Measurements from ENCODE around the gene PDZRN4. TPM values are rescaled to one million over a fixed set of nuclear protein-coding genes. Genes with fewer than 3 reads are reported as not detected.

The PDZRN4 gene
- total RNA-seq, 1 donor from 2014 or later = 0.22 TPM

DNA sequence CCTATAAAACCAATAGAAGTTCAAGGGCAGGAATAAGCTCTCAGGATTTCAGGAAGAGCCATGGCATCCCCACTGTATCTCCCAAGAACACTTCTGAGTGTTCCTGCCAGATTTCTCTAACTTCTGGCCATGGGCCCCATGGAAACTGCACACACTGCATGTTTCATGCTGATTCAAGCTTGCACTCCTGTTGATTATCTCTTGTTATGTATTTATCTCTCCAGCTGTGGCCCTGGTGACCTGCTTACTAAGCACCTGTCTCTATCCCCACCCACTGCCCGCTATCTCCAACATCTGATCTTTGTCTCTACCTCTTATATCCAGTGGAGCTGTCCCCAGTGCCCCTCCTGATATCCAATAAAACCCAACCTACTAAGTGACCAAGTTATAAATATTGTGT lies 285.3 kb downstream of the PDZRN4 start:
- DNase-seq = no peak

DNA sequence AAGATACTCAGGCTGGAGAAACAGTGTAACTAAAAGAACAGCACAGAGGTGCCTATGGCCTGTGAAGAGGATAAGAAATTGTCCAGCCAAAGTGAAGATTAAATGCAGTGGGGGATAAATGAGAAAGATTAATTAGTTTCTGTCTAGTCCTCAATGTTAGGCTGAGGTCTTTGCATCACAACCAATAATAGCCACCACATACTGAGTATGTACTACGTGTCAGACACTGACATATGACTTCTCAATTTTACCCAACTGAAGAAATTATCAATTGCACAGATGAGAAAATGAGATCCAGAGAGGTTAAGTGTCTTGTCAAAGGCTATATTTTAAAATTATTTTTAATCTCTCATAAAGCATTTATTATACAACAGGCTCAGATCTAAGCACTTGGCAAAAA lies 285.9 kb downstream of the PDZRN4 start:
- DNase-seq (no peak), ATAC-seq (no peak)
- intact Hi-C loops (cut with micrococcal nuclease) = no loop called here

More for the DNA sequence above, 285.3 kb downstream of the PDZRN4 start:
- ATAC-seq = no peak
- intact Hi-C loops (cut with micrococcal nuclease) = no loop called here

DNA sequence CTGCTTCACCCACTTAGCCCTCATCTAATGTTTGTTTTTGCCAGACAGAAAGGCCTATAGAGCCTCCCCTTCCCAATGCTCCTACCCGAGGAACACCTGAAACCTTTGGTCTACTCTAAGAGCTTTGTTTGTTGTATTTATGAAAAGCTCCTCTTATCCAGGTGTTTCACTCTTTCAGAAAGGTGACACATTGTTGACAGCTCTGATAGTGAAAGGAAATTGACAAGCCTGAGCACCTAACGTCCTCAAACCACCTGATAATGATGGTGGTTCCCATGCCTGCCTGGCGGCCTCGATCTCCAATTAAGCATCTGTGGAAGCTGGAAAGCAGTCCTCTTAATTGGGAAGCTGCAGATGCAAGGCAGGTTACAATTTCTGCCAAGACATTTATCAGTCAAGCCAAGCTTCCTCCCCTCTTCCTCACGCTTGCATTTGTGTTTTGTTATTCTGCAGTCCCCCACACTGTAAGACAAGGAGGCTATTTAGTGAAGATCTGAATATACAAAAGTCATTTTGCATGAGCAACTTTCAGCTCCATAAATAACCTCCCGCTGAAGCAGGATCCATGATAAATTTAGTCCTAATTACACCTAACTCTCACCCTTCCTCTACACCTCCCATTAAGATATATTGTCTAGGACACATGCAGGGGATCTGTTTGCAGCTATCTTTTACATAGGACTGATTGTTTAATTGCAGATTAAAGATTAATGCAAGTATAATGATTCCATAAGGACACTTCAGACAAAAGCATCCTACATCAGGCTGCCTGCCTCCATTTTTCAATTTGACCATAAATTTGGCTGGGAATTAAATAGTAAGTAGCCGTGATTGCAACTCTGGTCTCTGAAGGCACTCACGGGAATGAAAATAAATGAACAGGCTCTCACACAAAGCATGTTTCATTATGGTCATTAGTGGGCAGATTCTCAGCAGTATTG lies 288.6 kb downstream of the PDZRN4 start:
- DNase-seq (no peak), ATAC-seq (no peak)
- intact Hi-C loops (cut with micrococcal nuclease) = no loop called here

DNA sequence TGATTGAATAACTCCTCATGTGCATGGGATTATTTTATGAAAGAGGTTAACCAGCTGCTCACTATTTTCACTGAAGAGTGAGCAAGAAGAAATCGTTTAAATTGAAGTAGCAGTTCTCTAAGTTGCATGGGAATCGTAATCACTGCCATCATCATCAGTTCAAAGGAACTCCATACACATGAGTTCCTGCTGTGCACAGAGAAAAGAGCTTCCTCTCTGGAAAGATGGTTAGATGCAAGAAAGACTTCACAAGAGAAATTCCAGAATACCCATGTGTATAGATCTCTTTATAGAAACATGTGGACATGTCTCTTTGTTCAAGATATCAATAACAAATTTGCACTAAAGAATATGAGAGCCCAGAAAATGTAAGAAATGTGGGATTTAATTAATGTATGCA lies 291.3 kb downstream of the PDZRN4 start:
- no peak for DNase-seq
- no peak for ATAC-seq
- intact Hi-C loops (cut with micrococcal nuclease) = no loop called here

DNA sequence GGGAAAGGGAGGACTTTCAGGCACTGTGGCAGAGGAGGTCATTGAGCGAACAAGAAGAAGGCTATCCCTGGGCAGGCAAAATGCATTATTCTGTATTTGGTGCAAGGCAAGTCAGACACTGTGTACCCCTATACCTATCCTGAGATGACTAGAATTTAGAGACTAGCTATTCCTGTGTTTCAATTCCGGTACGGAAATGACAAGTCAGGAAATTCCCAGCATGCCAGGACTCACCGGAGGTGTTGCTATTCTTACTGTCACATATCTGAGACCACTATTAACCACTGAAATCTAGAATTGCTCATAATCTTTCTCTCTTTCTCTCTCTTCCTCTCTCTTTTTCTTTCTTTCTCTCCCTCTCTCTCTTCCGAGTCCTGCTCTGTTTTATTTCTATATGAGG lies 297.1 kb downstream of the PDZRN4 start:
- ATAC-seq (no peak), DNase-seq (no peak)
- intact Hi-C loops (cut with micrococcal nuclease) = no loop called here

DNA sequence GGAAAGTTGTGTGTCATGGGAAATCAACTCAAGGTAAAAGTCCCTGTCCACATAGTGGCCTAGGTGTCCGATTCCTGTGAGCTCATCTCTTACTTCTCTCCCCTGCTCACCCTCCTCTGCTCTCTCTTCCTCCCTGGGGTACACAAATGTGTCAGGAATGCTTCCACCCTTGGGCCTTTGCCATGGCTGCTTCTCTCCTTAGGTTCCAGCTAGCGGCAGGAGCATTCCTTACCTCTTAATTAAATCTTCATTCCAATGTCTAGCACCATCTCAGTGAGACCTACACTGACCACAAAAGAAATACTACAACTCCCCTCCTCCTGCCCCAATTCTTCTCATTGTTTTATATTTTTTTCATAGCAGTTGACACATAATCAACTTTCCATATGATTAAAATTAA lies 298.6 kb downstream of the PDZRN4 start:
- no peak for ATAC-seq
- no peak for DNase-seq
- intact Hi-C loops (cut with micrococcal nuclease) = no loop called here

DNA sequence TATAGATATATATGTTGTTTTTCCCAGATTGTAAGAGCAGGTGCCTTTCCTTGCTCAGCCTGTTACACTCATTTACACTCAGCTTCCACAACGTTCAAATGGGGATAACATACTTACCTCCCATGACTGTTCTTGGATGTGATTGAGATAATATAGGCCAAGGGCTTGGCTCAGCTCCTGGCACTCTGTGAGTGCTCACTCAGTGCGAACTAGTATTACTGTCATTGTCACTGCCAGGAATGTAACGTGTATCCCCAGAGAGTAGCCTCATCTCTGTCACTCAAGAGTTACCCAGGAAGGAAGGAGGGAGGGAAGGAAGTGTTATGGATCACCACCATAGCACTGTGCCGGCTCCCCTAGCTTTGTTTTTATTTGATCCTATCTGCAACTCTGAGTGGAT lies 307.9 kb downstream of the PDZRN4 start:
- intact Hi-C loops (cut with micrococcal nuclease) = no loop called here
- no peak for DNase-seq
- no peak for ATAC-seq

DNA sequence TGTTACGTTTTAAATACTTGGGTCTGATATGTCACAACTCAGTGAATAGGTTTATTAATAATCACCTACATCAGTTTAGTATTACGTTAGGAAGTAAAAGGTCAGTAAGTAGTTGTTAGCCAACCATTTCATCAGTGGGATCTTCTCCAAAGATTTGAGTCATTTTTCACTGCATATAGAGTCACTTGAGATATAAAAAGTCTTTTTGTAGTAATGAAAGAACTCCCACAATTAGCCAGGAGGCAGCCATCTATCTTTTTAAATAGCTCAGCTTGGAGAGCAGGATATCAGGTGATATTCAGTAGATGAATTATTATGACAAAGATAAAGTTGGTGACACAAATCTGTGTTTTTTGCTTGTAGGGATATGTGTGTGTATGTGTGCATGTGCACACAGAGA lies 309.3 kb downstream of the PDZRN4 start:
- intact Hi-C loops (cut with micrococcal nuclease) = no loop called here
- DNase-seq = no peak
- ATAC-seq = no peak

DNA sequence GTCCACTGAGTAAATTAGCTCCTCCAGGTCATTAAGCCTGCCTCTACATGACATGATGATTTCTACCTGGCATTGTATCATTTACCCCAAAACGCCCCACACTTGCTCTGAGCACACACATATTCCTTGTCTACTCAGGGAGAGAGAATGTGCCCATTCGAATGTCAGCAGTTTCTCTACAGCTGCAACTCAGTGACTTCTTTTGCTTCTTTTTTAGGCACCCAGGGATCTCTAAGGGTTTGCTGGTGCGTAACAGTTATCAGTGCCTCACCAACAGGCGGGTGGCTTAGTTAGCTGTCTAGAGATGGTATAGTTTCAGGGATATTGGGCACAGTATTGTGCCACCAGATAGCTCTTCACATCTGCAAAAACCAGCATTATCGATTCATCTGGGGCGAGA lies 316.9 kb downstream of the PDZRN4 start:
- intact Hi-C loops (cut with micrococcal nuclease) = no loop called here
- ATAC-seq = no peak

DNA sequence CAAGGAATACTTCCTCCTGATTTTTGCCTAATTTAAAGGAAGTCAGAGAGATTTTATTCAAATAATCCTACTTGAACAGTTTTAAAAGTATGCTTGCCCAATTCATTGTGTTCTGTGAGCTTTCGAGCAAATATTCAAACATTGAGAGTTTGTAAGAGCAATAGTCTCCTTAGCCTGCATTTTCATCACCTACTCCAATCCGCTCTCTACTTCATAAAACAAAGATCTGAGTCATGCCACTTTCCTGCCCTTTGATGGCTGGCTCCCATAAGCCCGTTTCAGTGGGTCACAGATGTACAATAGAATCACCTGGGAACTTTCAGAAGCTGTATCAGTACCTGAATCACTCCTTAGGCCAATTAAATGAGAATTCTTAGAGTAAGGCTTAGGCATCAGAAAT lies 319.2 kb downstream of the PDZRN4 start:
- DNase-seq (no peak), ATAC-seq (no peak)
- intact Hi-C loops (cut with micrococcal nuclease) = no loop called here

More for the DNA sequence above, 316.9 kb downstream of the PDZRN4 start:
- no peak for DNase-seq

DNA sequence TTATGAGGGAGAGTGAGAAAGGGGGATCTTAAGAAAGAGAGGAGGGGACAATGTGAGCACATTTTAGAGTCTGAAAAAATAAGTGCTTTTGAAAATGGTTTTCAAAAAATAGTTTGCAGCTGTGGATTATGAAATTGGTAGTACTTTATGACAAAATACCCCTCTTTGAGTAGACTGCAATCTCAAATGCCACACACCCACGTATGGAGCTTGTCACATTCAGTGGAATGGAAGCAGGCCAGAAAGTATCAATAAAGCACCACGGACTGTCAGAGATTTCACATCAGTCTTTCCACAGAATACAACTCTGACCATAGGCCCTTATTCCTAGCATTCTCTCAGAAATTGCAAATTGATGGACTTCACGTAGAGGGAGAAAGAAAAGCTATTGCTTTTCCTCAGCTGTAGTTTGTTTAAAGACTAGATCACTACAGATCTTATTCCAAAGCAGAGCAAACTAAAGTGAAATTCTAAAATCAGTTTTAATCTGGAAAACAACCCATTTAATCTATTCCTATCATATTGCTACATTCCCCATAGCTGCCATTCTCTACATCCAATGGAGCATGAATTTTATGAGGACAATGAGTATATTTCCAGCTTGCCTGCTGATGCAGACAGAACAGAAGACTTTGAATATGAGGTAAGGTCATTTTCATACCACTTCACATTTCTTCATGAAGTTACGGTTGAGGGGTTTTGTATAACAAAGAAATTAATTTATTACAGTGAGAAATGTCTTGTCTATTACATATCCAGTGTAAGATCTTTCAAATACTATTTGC lies 321.3 kb downstream of the PDZRN4 start:
- DNase-seq = no peak
- no peak for ATAC-seq
- intact Hi-C loops (cut with micrococcal nuclease) = no loop called here

DNA sequence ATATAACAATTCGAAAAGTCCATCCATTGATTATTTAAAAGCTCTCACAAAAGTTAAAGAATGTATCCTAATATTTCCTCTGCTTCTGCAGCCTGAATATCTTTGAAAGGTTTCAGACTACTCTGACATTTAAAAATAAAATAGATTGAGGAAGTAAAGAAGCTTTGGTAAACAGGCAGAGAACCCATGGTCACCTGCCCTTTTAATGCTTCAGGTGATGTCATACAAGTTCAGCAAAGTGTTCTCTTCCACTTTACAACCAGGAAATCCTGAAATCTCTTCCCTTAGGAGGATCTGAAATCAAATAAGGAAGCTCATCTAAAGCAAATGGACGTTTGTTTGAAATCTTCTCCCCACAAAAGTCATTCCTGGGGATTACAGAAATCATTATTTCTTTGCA lies 322.4 kb downstream of the PDZRN4 start:
- ATAC-seq = no peak
- intact Hi-C loops (cut with micrococcal nuclease) = no loop called here
- no peak for DNase-seq

DNA sequence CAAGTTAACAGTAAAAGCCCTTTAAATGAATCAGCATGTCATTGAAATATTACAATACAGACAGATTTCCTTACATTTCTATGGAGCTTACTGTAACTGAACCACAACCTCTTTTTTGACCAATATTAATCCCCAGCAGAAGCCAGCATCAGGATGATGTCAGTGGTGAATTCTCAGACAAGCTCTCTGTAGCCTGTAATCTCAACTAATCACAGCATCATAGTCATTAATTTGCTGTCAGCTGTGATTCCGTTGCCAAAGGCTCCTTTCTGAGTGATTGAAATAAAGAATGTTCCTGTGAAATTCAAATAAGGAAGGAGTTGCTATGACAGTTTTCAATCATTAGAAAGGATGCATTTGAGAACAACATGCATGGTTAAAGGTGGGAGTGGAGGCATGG lies 323.1 kb downstream of the PDZRN4 start:
- intact Hi-C loops (cut with micrococcal nuclease) = no loop called here
- ATAC-seq (no peak), DNase-seq (no peak)

DNA sequence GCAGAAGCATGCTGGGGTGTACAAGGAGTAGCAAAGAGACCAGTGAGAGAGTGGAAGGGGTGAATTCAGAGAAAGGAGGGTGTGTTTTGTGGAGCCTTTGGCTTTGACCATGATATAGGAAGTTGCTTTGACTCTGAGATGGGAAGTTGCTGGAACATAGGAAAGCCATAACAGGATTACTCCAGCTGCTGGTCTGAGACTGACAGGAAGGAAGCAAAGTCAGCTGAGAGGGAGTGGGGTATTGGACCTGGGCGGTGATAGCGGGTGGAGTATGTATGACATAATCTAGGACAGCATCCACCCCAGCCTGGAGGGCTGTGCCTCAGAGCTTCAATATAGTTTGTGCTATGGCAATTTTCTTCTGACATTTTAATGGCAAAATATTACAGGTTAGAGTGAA lies 324.4 kb downstream of the PDZRN4 start:
- intact Hi-C loops (cut with micrococcal nuclease) = no loop called here

DNA sequence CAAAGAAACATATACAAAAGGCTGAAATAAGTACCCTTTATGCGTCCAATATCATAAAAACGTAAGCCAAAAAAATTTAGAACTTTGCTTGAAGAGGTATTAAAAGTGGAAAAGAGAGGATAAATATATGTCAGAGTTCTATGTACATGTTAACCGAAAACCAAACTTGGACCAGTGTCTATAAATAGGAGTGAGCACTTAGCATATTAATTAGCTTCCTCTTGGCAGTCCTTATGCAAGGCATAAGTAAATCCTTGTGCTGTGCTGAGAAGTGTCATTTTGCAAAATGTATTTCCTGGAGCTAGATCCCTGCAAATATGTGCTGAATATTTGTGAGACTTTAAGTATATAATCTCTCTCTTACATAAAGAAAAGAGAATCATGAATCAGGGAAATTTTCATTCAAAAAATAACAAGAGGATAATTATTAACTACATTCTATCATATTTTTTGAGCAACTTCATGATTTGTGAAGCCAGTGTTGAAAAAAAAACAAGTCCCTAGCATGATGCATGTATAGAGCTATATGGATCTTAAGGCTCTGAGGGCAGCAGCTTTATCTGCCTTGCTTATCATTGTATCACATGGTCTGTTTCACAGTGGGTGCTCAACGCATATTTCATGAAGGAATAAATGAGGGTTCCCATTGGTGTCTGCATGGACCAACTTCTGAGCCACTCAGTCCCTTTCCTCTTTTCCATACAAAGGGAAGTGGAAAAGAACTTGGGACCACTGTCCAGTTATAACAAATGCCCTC lies 326.1 kb downstream of the PDZRN4 start:
- intact Hi-C loops (cut with micrococcal nuclease) = no loop called here
- ATAC-seq = no peak

More for the DNA sequence above, 324.4 kb downstream of the PDZRN4 start:
- peak; percentile 20 for DNase-seq
- ATAC-seq = peak; percentile 77

DNA sequence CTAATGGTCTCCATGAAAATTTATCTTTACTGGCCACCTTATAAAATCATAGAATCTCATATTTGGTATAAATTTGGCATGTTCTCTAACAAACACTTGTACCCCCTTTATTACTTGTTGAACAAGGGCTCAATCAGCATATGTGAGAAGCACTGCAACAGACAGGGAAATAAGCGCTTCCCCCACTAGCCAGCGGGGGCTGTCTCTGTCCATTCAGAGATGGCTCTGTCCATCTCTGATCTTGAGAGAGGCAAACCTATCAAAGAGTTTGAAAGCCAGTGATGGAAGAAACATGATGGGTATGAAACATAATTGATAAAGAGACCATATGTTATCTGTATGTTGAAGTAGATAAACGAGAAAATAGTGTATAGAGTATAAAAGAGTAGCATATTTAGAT lies 326.8 kb downstream of the PDZRN4 start:
- ATAC-seq (no peak), DNase-seq (no peak)
- intact Hi-C loops (cut with micrococcal nuclease) = no loop called here

More for the DNA sequence above, 326.1 kb downstream of the PDZRN4 start:
- no peak for DNase-seq

DNA sequence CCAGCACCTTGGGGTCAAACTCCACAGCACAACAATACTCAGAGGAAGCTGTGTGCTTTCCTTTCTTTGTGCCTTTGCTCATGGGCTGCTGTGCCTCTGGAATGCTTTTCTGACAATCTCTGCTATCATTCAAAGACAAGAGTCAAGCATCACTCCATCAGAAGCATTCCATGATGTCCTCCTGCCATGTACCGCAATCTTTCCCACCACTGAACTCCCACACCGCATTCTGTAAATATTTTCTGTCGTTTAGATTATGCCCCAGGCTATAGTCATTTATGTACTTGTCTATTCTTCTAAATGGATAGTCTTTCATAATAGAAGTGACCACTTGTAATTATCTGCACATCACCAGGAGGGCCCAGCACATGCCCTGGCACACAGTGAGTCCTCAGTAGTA lies 327.8 kb downstream of the PDZRN4 start:
- ATAC-seq (no peak), DNase-seq (no peak)
- intact Hi-C loops (cut with micrococcal nuclease) = no loop called here

DNA sequence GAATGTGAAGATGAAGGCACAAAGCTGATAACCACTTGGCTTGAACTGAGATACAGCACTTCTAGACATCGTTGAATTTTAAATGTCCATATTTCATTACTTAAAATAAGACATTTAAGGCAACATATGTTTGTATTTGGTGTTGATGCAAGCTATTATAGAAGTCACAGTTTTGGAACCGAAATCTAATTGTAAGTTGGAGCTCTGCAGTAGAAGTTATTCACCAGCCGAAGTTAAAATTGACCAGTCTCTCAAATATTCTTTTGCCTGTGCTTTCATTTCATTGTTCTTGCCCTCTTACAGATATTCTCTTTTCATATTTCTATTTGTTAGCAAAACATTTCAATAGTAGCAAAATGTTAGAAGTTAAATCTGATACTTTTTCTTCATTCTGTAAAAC lies 332.7 kb downstream of the PDZRN4 start:
- ATAC-seq (no peak), DNase-seq (no peak)
- intact Hi-C loops (cut with micrococcal nuclease) = no loop called here

DNA sequence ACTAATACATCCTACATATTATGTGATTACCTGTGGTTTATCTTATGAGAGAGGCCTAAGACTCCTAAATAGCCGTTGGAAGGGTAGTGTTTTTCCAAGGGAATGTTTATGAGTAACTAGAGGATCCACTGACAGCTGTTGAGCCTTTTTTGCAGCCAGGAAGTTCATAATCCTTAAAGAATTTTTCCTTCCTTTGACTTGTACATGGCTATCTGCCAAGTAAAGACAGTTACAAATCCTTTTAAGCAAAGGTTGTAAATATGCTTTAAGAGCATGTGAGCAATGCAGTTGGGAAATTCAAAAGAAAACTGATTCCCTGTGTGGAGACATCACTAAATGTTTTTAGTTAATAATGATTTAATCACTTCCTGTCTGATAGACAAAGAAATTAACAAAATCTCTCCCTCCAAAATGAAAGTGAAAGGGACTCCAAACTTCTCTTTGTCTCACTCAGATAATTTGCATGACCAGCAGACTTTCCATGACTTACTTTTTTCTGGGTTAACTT lies 333.8 kb downstream of the PDZRN4 start:
- DNase-seq = no peak
- intact Hi-C loops (cut with micrococcal nuclease) = no loop called here

DNA sequence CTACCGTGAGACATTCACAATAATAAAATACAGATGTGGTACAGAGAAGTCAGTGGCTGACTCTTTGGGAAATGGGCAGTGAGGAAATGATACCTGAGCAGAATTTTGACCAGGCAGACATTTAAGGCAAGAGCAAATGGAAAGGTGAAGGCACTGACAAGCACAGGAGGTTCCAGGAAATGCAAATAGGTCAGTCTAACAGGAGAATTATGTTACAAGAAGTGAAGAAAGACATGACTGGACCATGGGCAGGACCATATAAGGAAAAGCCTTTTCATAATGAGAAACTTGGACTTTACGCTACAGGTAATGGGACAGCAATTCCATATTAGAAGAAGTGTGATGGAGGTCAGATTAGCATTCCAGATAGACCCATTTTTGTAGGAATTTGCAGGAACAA lies 338.9 kb downstream of the PDZRN4 start:
- DNase-seq (no peak), ATAC-seq (no peak)
- intact Hi-C loops (cut with micrococcal nuclease) = no loop called here

More for the DNA sequence above, 333.8 kb downstream of the PDZRN4 start:
- ATAC-seq = peak; percentile 54

All from left ventricle myocardium superior (tissue), 1 donor.